Activated naive CD4-positive, alpha-beta T cell treated with anti-CD3 and anti-CD28 coated beads, Interleukin-2, amount 50 U/mL, for 24 hours (primary cell): ENCODE data around the gene HSD17B11.
"Not testable (repeated sequence)": the region's sequence is repeated elsewhere in the genome, so short reads cannot be mapped to it uniquely, and the experiment has no call there.

ENCODE experiments used
- H3K27ac Mint-ChIP-seq: one replicate; pipeline ENCODE4 v1.8.0; 2021; ENCODE audit warnings: mild to moderate bottlenecking, mixed read lengths
- H3K27me3 Mint-ChIP-seq: one replicate; pipeline ENCODE4 v1.8.0; 2021; ENCODE audit warnings: mixed read lengths
- H3K36me3 Mint-ChIP-seq: one replicate; pipeline ENCODE4 v1.8.0; 2021; ENCODE audit warnings: mixed read lengths
- H3K4me1 Mint-ChIP-seq: one replicate; pipeline ENCODE4 v1.8.0; 2021; ENCODE audit warnings: mixed read lengths
- H3K4me3 Mint-ChIP-seq: one replicate; pipeline ENCODE4 v1.8.0; 2021; ENCODE audit warnings: mild to moderate bottlenecking, mixed read lengths
- H3K9me3 Mint-ChIP-seq: one replicate; pipeline ENCODE4 v1.8.0; 2021; ENCODE audit warnings: mixed read lengths

The HSD17B11 gene

GRCh38 chr4:87309625-87310024 is 81.4 kb downstream of the HSD17B11 start:
- no peaks in the 10 kb centered on the region for H3K36me3 Mint-ChIP-seq
- H3K4me1 Mint-ChIP-seq, result no peaks in the 10 kb centered on the region
- H3K4me3 Mint-ChIP-seq, result no peak overlapping the region
- H3K27ac Mint-ChIP-seq, result no peak overlapping the region
- H3K9me3 Mint-ChIP-seq, result no peaks in the 10 kb centered on the region
- no peaks in the 10 kb centered on the region for H3K27me3 Mint-ChIP-seq

GRCh38 chr4:87306056-87306455 is 84.9 kb downstream of the HSD17B11 start:
- no peaks in the 10 kb centered on the region for H3K27me3 Mint-ChIP-seq
- no peaks in the 10 kb centered on the region for H3K9me3 Mint-ChIP-seq
- no peaks in the 10 kb centered on the region for H3K4me1 Mint-ChIP-seq
- H3K36me3 Mint-ChIP-seq, result no peaks in the 10 kb centered on the region
- H3K27ac Mint-ChIP-seq, result no peak overlapping the region
- no peak overlapping the region for H3K4me3 Mint-ChIP-seq

- Mint-ChIP-seq H3K4me3 (no peak overlapping the region), H3K27ac (no peak overlapping the region), H3K27me3 (no peaks in the 10 kb centered on the region), H3K36me3 (no peaks in the 10 kb centered on the region), H3K9me3 (no peaks in the 10 kb centered on the region), H3K4me1 (no peaks in the 10 kb centered on the region)
Measured at GRCh38 chr4:87305562-87305961, 85.4 kb downstream of the HSD17B11 start.

- H3K27me3 Mint-ChIP-seq, result no peaks in the 10 kb centered on the region
- no peak overlapping the region for H3K27ac Mint-ChIP-seq
- H3K9me3 Mint-ChIP-seq, result no peaks in the 10 kb centered on the region
- no peaks in the 10 kb centered on the region for H3K36me3 Mint-ChIP-seq
- H3K4me3 Mint-ChIP-seq, result no peak overlapping the region
- no peaks in the 10 kb centered on the region for H3K4me1 Mint-ChIP-seq
Measured at GRCh38 chr4:87304745-87305432, 86.1 kb downstream of the HSD17B11 start.

- Mint-ChIP-seq H3K4me3 (no peak overlapping the region), H3K27ac (no peak overlapping the region), H3K36me3 (no peaks in the 10 kb centered on the region), H3K9me3 (peaks cover 6% of the 10 kb centered on the region), H3K4me1 (no peaks in the 10 kb centered on the region), H3K27me3 (peaks cover 3% of the 10 kb centered on the region)
Measured at GRCh38 chr4:87299898-87300297, 91.1 kb downstream of the HSD17B11 start.

GRCh38 chr4:87298362-87298761 is 92.6 kb downstream of the HSD17B11 start:
- Mint-ChIP-seq H3K9me3 (peaks cover 16% of the 10 kb centered on the region), H3K4me3 (no peak overlapping the region), H3K27me3 (peaks cover 3% of the 10 kb centered on the region), H3K4me1 (no peaks in the 10 kb centered on the region), H3K36me3 (no peaks in the 10 kb centered on the region), H3K27ac (no peak overlapping the region)

GRCh38 chr4:87294911-87295310 is 96.1 kb downstream of the HSD17B11 start:
- not testable (repeated sequence) for H3K36me3 Mint-ChIP-seq, H3K4me3 Mint-ChIP-seq, H3K4me1 Mint-ChIP-seq, H3K27ac Mint-ChIP-seq, H3K27me3 Mint-ChIP-seq
- peaks cover 17% of the 10 kb centered on the region for H3K9me3 Mint-ChIP-seq

GRCh38 chr4:87293889-87294288 is 97.1 kb downstream of the HSD17B11 start:
- H3K4me1 Mint-ChIP-seq, H3K36me3 Mint-ChIP-seq, H3K4me3 Mint-ChIP-seq: not testable (repeated sequence)

GRCh38 chr4:87286970-87287369 is 104.0 kb downstream of the HSD17B11 start:
- H3K36me3 Mint-ChIP-seq, result peaks cover 8% of the 10 kb centered on the region
- H3K9me3 Mint-ChIP-seq, result peaks cover 5% of the 10 kb centered on the region
- no peak overlapping the region for H3K4me3 Mint-ChIP-seq
- H3K27me3 Mint-ChIP-seq, result no peaks in the 10 kb centered on the region
- H3K27ac Mint-ChIP-seq, result no peak overlapping the region
- H3K4me1 Mint-ChIP-seq, result no peaks in the 10 kb centered on the region

More at GRCh38 chr4:87293889-87294288, 97.1 kb downstream of the HSD17B11 start:
- peaks cover 17% of the 10 kb centered on the region for H3K9me3 Mint-ChIP-seq
- not testable (repeated sequence) for H3K27me3 Mint-ChIP-seq, H3K27ac Mint-ChIP-seq
